Measurements from ENCODE around the gene CHURC1. TPM values are rescaled to one million over a fixed set of nuclear protein-coding genes. Genes with fewer than 3 reads are reported as not detected.

CHURC1 gene
- total RNA-seq, 2 experiments from 2014 or later = 33.0 to 72.5 TPM

DNA sequence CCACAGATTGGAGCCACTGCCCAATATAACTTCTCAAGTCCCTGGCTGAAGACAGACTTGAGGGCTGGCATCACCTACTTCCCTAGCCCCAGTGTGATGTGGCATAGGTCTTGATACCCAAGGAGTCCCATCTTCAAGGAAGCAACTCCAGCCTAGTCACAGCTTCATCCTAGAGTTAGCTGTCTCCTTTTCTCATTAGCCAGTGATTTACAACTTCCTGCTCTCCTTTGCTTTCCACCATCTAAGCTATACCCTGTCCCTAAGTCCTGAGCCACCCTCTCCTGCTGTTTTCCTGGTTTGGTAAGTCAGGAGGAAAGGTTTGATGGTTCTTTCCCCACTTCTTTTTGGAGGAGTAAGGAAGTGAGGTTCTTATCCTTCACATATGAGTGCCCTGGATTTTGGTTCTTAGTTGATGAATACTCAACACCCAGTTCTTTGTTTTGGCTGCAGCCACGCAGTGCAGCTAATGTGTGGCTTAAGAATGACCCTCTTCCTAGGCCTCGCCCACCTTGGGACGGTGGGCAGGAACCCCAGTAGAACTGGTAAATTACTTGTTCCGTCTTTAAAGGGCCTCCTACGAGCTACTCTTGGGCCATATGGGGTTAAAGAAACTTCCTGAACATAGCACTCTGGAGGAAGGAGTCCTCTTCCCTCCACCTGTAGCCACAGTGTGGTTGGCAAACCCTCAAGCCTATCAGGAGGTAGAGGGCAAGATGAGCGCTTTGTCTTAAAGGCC, 32.2 kb downstream of the CHURC1 start:
- TF ChIP-seq, protein P1, sequence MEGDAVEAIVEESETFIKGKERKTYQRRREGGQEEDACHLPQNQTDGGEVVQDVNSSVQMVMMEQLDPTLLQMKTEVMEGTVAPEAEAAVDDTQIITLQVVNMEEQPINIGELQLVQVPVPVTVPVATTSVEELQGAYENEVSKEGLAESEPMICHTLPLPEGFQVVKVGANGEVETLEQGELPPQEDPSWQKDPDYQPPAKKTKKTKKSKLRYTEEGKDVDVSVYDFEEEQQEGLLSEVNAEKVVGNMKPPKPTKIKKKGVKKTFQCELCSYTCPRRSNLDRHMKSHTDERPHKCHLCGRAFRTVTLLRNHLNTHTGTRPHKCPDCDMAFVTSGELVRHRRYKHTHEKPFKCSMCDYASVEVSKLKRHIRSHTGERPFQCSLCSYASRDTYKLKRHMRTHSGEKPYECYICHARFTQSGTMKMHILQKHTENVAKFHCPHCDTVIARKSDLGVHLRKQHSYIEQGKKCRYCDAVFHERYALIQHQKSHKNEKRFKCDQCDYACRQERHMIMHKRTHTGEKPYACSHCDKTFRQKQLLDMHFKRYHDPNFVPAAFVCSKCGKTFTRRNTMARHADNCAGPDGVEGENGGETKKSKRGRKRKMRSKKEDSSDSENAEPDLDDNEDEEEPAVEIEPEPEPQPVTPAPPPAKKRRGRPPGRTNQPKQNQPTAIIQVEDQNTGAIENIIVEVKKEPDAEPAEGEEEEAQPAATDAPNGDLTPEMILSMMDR (conservative IDR thresholded peaks at IDR 0.05; ENCODE audit: low read length) = no peak
- intact Hi-C loops (cut with micrococcal nuclease; ENCODE audit: unreplicated experiment) = loop anchor here (10.0 kb wide), 1 partner anchor 982 kb away; no protein-coding TSS in a partner anchor
- POLR2A ChIA-PET = interaction anchor here (0.6 to 1.3 kb wide), 2 partner anchors 10 to 261 kb away, joined by 3 read pairs; no protein-coding TSS in a partner anchor
- CTCF ChIA-PET (ENCODE audit: unreplicated experiment) = interaction anchor here (1.2 kb wide), 1 partner anchor 24 kb away, joined by 4 read pairs; no protein-coding TSS in a partner anchor
- Histone ChIP-seq H3K36me3 (ENCODE audit: insufficient read depth, low read length) (peaks cover 16% of the 10 kb centered on the region), H2AFZ (ENCODE audit: low read length) (no peak overlapping the region), H3K9me3 (ENCODE audit: low read length) (no peaks in the 10 kb centered on the region), H3K4me1 (ENCODE audit: insufficient read depth, low read length, poor library complexity, severe bottlenecking) (no peaks in the 10 kb centered on the region), H3K4me2 (ENCODE audit: low read length) (no peak overlapping the region), H3K79me2 (ENCODE audit: insufficient read depth, low read depth, low read length) (no peaks in the 10 kb centered on the region), H4K20me1 (ENCODE audit: insufficient read depth, low read length) (no peaks in the 10 kb centered on the region), H3K4me3 (ENCODE audit: low read depth, low read length, poor library complexity, severe bottlenecking) (no peak overlapping the region), H3K27ac (ENCODE audit: low read depth, low read length, poor library complexity, severe bottlenecking) (no peak overlapping the region), H3K9me2 (ENCODE audit: insufficient read depth, low read length) (no peaks in the 10 kb centered on the region)
- no peak for DNase-seq (ENCODE audit: low spot score)
- BruUV-seq (replicated peaks) = no TSS peak

DNA sequence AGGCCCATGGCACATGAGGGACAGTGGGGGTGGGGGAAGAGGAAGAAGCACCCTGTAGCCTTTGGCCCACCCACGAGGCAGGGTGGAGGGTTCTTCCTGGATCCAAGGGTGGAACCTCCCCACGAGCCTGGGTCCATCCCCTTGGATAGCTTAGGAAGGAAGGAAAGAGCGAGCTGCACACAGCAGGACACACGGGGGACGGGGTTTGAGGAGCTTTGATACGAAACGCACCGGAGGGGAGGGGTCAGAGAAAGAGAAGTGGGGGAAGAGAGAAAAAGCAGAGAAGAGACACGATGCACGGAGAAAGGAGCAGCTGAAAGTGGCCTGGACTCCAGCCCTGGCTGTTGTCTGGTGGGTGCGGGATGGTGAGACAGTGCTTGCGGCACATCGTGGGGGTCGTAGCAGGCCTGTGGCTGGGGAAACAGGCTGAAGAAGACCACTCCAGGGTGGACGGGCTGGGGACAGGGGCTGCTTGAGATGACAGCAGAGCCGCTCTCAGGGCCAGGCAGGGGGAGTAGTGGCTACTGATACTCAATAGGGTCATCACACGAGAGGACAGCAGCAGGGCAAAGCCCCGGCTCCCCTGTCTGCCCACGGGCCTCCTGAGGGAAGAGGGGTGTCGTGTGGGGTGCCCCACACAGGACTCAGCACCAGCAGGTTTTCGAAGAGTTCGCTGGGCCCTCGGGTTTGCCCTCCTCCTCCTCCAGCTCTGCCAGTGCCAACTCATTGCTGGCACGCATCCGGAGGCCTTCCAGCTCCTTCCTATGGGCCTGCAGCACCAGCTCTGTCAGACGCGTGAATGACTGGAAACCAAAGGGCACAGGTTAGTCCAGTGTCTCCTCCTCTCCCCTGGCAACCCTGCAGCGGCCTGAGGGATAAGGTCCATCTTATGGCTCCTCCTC, 33.7 kb downstream of the CHURC1 start:
- peaks cover 16% of the 10 kb centered on the region for H3K36me3 ChIP-seq (ENCODE audit: insufficient read depth, low read length)
- TF ChIP-seq, protein P1 (conservative IDR thresholded peaks at IDR 0.05; ENCODE audit: low read length) = no peak
- no peak for TF ChIP-seq EZH2phosphoT487 (IDR thresholded peaks at IDR 0.05; ENCODE audit: borderline replicate concordance, low read depth, low read length)
- no TSS peak for BruUV-seq (replicated peaks)
- no peaks in the 10 kb centered on the region for H3K79me2 ChIP-seq (ENCODE audit: insufficient read depth, low read depth, low read length)
- no peaks in the 10 kb centered on the region; the same call in 1 of the 2 replicates for H4K20me1 ChIP-seq (ENCODE audit: insufficient read depth, low read length)
- no peaks in the 10 kb centered on the region for H3K9me3 ChIP-seq (ENCODE audit: low read length)
- no peak overlapping the region for H3K4me3 ChIP-seq (ENCODE audit: low read depth, low read length, poor library complexity, severe bottlenecking)
- ChIA-PET POLR2A (no interaction called here), CTCF (ENCODE audit: unreplicated experiment) (interaction anchor here (1.2 kb wide), 1 partner anchor 22 kb away, joined by 4 read pairs; no protein-coding TSS in a partner anchor)
- intact Hi-C loops (cut with micrococcal nuclease; ENCODE audit: unreplicated experiment) = loop anchor here (10.0 kb wide), 1 partner anchor 983 kb away; no protein-coding TSS in a partner anchor
- DNase-seq (ENCODE audit: low spot score) = no peak
- no peak overlapping the region for H3K4me2 ChIP-seq (ENCODE audit: low read length)
- H3K27ac ChIP-seq (ENCODE audit: low read depth, low read length, poor library complexity, severe bottlenecking) = no peak overlapping the region
- no peaks in the 10 kb centered on the region for H3K9me2 ChIP-seq (ENCODE audit: insufficient read depth, low read length)
- no peak overlapping the region for H2AFZ ChIP-seq (ENCODE audit: low read length)
- H3K4me1 ChIP-seq (ENCODE audit: insufficient read depth, low read length, poor library complexity, severe bottlenecking) = no peaks in the 10 kb centered on the region

Measured in OCI-LY7 (cell line).